H9 (cell line): ENCODE results near the gene VPS13C. TPM values are rescaled to one million over a fixed set of nuclear protein-coding genes. Genes with fewer than 3 reads are reported as not detected.

Experiments
- DNase-seq: peaks from one replicate; pipeline ENCODE4 v3.0.0-alpha.2; 2017
- H2AFZ ChIP-seq: one replicate; pipeline ENCODE4 v1.6.1; 2013; ENCODE audit warnings: mild to moderate bottlenecking, low read length, control low read depth, moderate library complexity
- H2AK5ac ChIP-seq: 2 replicates; pipeline ENCODE4 v1.6.1; 2013; ENCODE audit warnings: low read length, control low read depth, mixed read lengths; ENCODE audit not compliant: insufficient read length
- H2BK120ac ChIP-seq: one replicate; pipeline ENCODE4 v1.6.1; 2013; ENCODE audit warnings: low read depth, mild to moderate bottlenecking, low read length, control low read depth, inconsistent platforms; ENCODE audit not compliant: poor library complexity, severe bottlenecking
- H2BK12ac ChIP-seq: 2 replicates; pipeline ENCODE4 v1.6.1; 2013; ENCODE audit warnings: low read length, control low read depth, mixed read lengths, low read depth; ENCODE audit not compliant: insufficient read length
- H2BK15ac ChIP-seq: 2 replicates; pipeline ENCODE4 v1.6.1; 2013; ENCODE audit warnings: low read depth, low read length, control low read depth
- H2BK20ac ChIP-seq: one replicate; pipeline ENCODE4 v1.6.1; 2013; ENCODE audit warnings: low read depth, mild to moderate bottlenecking, low read length, control low read depth, inconsistent platforms; ENCODE audit not compliant: poor library complexity, severe bottlenecking
- H2BK5ac ChIP-seq: 2 replicates; pipeline ENCODE4 v1.6.1; 2013; ENCODE audit warnings: low read length, control low read depth, mixed read lengths; ENCODE audit not compliant: insufficient read length
- H3K14ac ChIP-seq: 2 replicates; pipeline ENCODE4 v1.6.1; 2013; ENCODE audit warnings: low read length, control low read depth; ENCODE audit not compliant: insufficient read depth
- H3K18ac ChIP-seq: 2 replicates; pipeline ENCODE4 v1.6.1; 2013; ENCODE audit warnings: low read depth, mild to moderate bottlenecking, mixed read lengths, low read length, control low read depth; ENCODE audit not compliant: insufficient read length
- H3K23ac ChIP-seq: 2 replicates; pipeline ENCODE4 v1.6.1; 2013; ENCODE audit warnings: low read length, control low read depth, mixed read lengths, low read depth; ENCODE audit not compliant: insufficient read length
- H3K23me2 ChIP-seq: 2 replicates; pipeline ENCODE4 v1.6.1; 2013; ENCODE audit warnings: low read depth, mild to moderate bottlenecking, mixed read lengths, low read length, control low read depth; ENCODE audit not compliant: insufficient read length, poor library complexity, severe bottlenecking
- H3K27ac ChIP-seq: 2 replicates; pipeline ENCODE4 v1.5.1; 2013; ENCODE audit warnings: low read length, control low read depth, mixed read lengths, low read depth; ENCODE audit not compliant: insufficient read length
- H3K27me3 ChIP-seq: 2 replicates; pipeline ENCODE4 v1.6.1; 2013; ENCODE audit warnings: low read length, control low read depth, inconsistent platforms; ENCODE audit not compliant: insufficient read depth
- H3K4ac ChIP-seq: 2 replicates; pipeline ENCODE4 v1.6.1; 2013; ENCODE audit warnings: low read depth, mild to moderate bottlenecking, control low read depth, inconsistent platforms, low read length, moderate library complexity
- H3K4me1 ChIP-seq: 2 replicates; pipeline ENCODE4 v1.6.1; 2013; ENCODE audit warnings: low read length, control low read depth, inconsistent platforms; ENCODE audit not compliant: insufficient read depth
- H3K4me2 ChIP-seq: 2 replicates; pipeline ENCODE4 v1.6.1; 2013; ENCODE audit warnings: low read length, control low read depth, mixed read lengths; ENCODE audit not compliant: insufficient read length, insufficient read depth
- H3K56ac ChIP-seq: 2 replicates; pipeline ENCODE4 v1.6.1; 2013; ENCODE audit warnings: low read depth, mild to moderate bottlenecking, mixed read lengths, low read length, control low read depth; ENCODE audit not compliant: insufficient read length
- H3K79me1 ChIP-seq: 2 replicates; pipeline ENCODE4 v1.6.1; 2013; ENCODE audit warnings: low read depth, mild to moderate bottlenecking, moderate library complexity, low read length, control low read depth, inconsistent platforms; ENCODE audit not compliant: insufficient read depth, poor library complexity, severe bottlenecking
- H3K79me2 ChIP-seq: 2 replicates; pipeline ENCODE4 v1.6.1; 2013; ENCODE audit warnings: low read length, control low read depth, inconsistent platforms; ENCODE audit not compliant: insufficient read depth
- H3K9ac ChIP-seq: 2 replicates; pipeline ENCODE4 v1.6.1; 2013; ENCODE audit warnings: low read length, control low read depth, mixed read lengths; ENCODE audit not compliant: insufficient read length; ENCODE audit errors: extremely low read depth
- H3K9me3 ChIP-seq: one replicate; pipeline ENCODE4 v1.6.1; 2013; ENCODE audit warnings: low read depth, low read length, inconsistent platforms; ENCODE audit not compliant: control insufficient read depth
- H3T11ph ChIP-seq: one replicate; pipeline ENCODE4 v1.6.1; 2013; ENCODE audit warnings: mild to moderate bottlenecking, low read length, control low read depth, inconsistent platforms
- H4K20me1 ChIP-seq: one replicate; pipeline ENCODE4 v1.6.1; 2013; ENCODE audit not compliant: control insufficient read depth, insufficient read length, insufficient read depth
- H4K5ac ChIP-seq: 2 replicates; pipeline ENCODE4 v1.6.1; 2013; ENCODE audit warnings: low read depth, mild to moderate bottlenecking, mixed read lengths, low read length, control low read depth; ENCODE audit not compliant: insufficient read length
- H4K8ac ChIP-seq: replicated peaks from 2 replicates; pipeline ENCODE4 v1.6.1; 2013; ENCODE audit warnings: low read length, control low read depth, mixed read lengths, low read depth; ENCODE audit not compliant: insufficient read length
- H4K91ac ChIP-seq: 2 replicates; pipeline ENCODE4 v1.6.1; 2013; ENCODE audit warnings: low read depth, mild to moderate bottlenecking, moderate library complexity, mixed read lengths, low read length, control low read depth; ENCODE audit not compliant: insufficient read length
- H3K27ac Mint-ChIP-seq, 3 experiments: 2 replicates in 2 of 3; 3 replicates in 1 of 3; pipeline ENCODE4 v1.8.0; 2020 to 2021; ENCODE audit warnings: mixed read lengths in 3 of 3, mild to moderate bottlenecking in 1 of 3, moderate library complexity in 1 of 3
- H3K27me3 Mint-ChIP-seq: 2 replicates; pipeline ENCODE4 v1.8.0; 2021; ENCODE audit warnings: low read depth, mild to moderate bottlenecking, moderate library complexity, mixed read lengths
- H3K36me3 Mint-ChIP-seq, 3 experiments: 2 replicates in 2 of 3; 3 replicates in 1 of 3; pipeline ENCODE4 v1.8.0; 2020 to 2021; ENCODE audit warnings: low read depth in 3 of 3, mixed read lengths in 3 of 3; ENCODE audit not compliant: insufficient read depth in 1 of 3
- H3K4me1 Mint-ChIP-seq, 2 experiments: 2 replicates each; pipeline ENCODE4 v1.8.0; 2020; ENCODE audit warnings: mixed read lengths in 2 of 2
- H3K4me3 Mint-ChIP-seq, 2 experiments: 2 replicates in 1 of 2; 3 replicates in 1 of 2; pipeline ENCODE4 v1.8.0; 2020 to 2021; ENCODE audit warnings: mild to moderate bottlenecking in 2 of 2, mixed read lengths in 2 of 2, moderate library complexity in 1 of 2
- H3K9me3 Mint-ChIP-seq, 2 experiments: 2 replicates in 1 of 2; 3 replicates in 1 of 2; pipeline ENCODE4 v1.8.0; 2020; ENCODE audit warnings: mild to moderate bottlenecking in 2 of 2, mixed read lengths in 2 of 2, moderate library complexity in 1 of 2
- WGBS: extraction: QIAGEN DNeasy Blood & Tissue Kit; methylation state at CpG from one replicate; pipeline ENCODE4 v1.1.7; 2013; ENCODE audit warnings: missing lambda C conversion rate, low lambda C conversion rate, mixed read lengths; ENCODE audit not compliant: insufficient read length; ENCODE audit errors: extremely low coverage; 5-methylcytosine and 5-hydroxymethylcytosine counted together
- total RNA-seq: library from RNA; stranded (reverse); gene quantifications from 2 replicates; pipeline ENCODE4 v1.2.1, GENCODE V29; 2021
- TF ChIP-seq, protein P1 (sequence below): fragments of 200-600 bp; sonication (generic); conservative IDR thresholded peaks from 3 replicates; pipeline ENCODE4 v1.8.0; 2021; ENCODE audit warnings: antibody characterized with exemption, mild to moderate bottlenecking

Gene VPS13C
- total RNA-seq, 1 experiment from 2014 or later: 14.2 TPM

DNA sequence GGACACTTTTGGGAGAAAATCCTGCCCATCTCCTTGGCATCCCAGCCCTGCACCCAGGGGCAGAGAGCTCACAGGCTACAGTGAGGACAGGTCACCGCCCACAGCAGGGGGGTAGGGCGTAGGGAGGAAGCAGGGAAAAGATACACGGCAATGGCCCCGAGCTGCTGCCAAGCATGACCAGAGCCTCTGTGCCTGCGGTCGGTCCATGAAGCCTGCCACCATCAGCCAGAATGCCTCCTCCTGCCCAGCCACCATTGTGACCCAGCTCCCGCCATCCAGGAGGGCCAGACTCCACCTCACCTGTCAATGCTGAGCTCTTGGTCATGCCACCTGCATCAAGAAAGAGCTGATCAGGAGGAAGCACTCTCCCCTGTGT lies 230.7 kb downstream of the VPS13C start:
- H2BK15ac ChIP-seq: no peak overlapping the region
- H3K9ac ChIP-seq: no peak overlapping the region
- no peak overlapping the region for H2BK20ac ChIP-seq
- H3K27me3 Mint-ChIP-seq: peaks cover 1% of the 10 kb centered on the region
- no peak overlapping the region for H2BK12ac ChIP-seq
- H3K56ac ChIP-seq: no peak overlapping the region
- TF ChIP-seq, protein P1, sequence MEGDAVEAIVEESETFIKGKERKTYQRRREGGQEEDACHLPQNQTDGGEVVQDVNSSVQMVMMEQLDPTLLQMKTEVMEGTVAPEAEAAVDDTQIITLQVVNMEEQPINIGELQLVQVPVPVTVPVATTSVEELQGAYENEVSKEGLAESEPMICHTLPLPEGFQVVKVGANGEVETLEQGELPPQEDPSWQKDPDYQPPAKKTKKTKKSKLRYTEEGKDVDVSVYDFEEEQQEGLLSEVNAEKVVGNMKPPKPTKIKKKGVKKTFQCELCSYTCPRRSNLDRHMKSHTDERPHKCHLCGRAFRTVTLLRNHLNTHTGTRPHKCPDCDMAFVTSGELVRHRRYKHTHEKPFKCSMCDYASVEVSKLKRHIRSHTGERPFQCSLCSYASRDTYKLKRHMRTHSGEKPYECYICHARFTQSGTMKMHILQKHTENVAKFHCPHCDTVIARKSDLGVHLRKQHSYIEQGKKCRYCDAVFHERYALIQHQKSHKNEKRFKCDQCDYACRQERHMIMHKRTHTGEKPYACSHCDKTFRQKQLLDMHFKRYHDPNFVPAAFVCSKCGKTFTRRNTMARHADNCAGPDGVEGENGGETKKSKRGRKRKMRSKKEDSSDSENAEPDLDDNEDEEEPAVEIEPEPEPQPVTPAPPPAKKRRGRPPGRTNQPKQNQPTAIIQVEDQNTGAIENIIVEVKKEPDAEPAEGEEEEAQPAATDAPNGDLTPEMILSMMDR: no peak
- no peak for DNase-seq
- no peaks in the 10 kb centered on the region for H3K9me3 Mint-ChIP-seq
- no peak overlapping the region for H2BK5ac ChIP-seq
- no peak overlapping the region for H4K8ac ChIP-seq
- no peak overlapping the region for H2BK120ac ChIP-seq
- no peaks in the 10 kb centered on the region for H3K9me3 ChIP-seq
- no peak overlapping the region for H3K27ac Mint-ChIP-seq
- no peak overlapping the region for H4K5ac ChIP-seq
- no peaks in the 10 kb centered on the region for H3K4me1 ChIP-seq
- no peak overlapping the region for H3K4me2 ChIP-seq
- H3K4me3 Mint-ChIP-seq: no peak overlapping the region
- H4K91ac ChIP-seq: no peak overlapping the region
- no CpG with 5 or more reads among the region's 7 CpGs for WGBS
- no peaks in the 10 kb centered on the region for H3K79me2 ChIP-seq
- H2AFZ ChIP-seq: no peak overlapping the region
- H3K23ac ChIP-seq: no peak overlapping the region
- H4K20me1 ChIP-seq: no peaks in the 10 kb centered on the region
- H3T11ph ChIP-seq: no peak overlapping the region
- H2AK5ac ChIP-seq: no peak overlapping the region
- no peak overlapping the region for H3K18ac ChIP-seq
- no peaks in the 10 kb centered on the region for H3K36me3 Mint-ChIP-seq
- H3K27ac ChIP-seq: no peak overlapping the region
- peaks cover 13 to 16% of the 10 kb centered on the region in 2 experiments for H3K4me1 Mint-ChIP-seq
- H3K23me2 ChIP-seq: no peaks in the 10 kb centered on the region
- no peaks in the 10 kb centered on the region for H3K27me3 ChIP-seq
- no peaks in the 10 kb centered on the region for H3K79me1 ChIP-seq
- no peak overlapping the region for H3K4ac ChIP-seq
- H3K14ac ChIP-seq: no peak overlapping the region
